ENCODE results near the gene MBLAC1. TPM values are rescaled to one million over a fixed set of nuclear protein-coding genes. Genes with fewer than 3 reads are reported as not detected.

Gene MBLAC1
- total RNA-seq, 1 experiment from 2014 or later = 0.70 TPM

GRCh38 chr7:100095704-100096103 lies 31.1 kb upstream of the MBLAC1 start:
- peaks cover 52% of the 10 kb centered on the region for H3K36me3 ChIP-seq (ENCODE audit: low read depth)
- BruUV-seq (replicated peaks) = no TSS peak
- H3K9me2 ChIP-seq (ENCODE audit: insufficient read depth) = no peaks in the 10 kb centered on the region
- ChIA-PET CTCF (no interaction called here), POLR2A (ENCODE audit: unreplicated experiment) (no interaction called here)
- H2AFZ ChIP-seq = no peak overlapping the region
- H3K27ac ChIP-seq = no peak overlapping the region
- no peak overlapping the region for H3K4me3 ChIP-seq
- TF ChIP-seq, protein P1, sequence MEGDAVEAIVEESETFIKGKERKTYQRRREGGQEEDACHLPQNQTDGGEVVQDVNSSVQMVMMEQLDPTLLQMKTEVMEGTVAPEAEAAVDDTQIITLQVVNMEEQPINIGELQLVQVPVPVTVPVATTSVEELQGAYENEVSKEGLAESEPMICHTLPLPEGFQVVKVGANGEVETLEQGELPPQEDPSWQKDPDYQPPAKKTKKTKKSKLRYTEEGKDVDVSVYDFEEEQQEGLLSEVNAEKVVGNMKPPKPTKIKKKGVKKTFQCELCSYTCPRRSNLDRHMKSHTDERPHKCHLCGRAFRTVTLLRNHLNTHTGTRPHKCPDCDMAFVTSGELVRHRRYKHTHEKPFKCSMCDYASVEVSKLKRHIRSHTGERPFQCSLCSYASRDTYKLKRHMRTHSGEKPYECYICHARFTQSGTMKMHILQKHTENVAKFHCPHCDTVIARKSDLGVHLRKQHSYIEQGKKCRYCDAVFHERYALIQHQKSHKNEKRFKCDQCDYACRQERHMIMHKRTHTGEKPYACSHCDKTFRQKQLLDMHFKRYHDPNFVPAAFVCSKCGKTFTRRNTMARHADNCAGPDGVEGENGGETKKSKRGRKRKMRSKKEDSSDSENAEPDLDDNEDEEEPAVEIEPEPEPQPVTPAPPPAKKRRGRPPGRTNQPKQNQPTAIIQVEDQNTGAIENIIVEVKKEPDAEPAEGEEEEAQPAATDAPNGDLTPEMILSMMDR (conservative IDR thresholded peaks at IDR 0.05) = no peak
- TF ChIP-seq EZH2 (IDR thresholded peaks at IDR 0.05; ENCODE audit: low read depth) = no peak
- H3K79me2 ChIP-seq (ENCODE audit: low read depth) = peaks cover 39% of the 10 kb centered on the region
- H4K20me1 ChIP-seq (ENCODE audit: insufficient read depth) = peaks cover 22% of the 10 kb centered on the region; the same call in 1 of the 2 replicates
- intact Hi-C loops (cut with micrococcal nuclease; ENCODE audit: unreplicated experiment) = no loop called here
- H3F3A ChIP-seq (ENCODE audit: insufficient read depth, low read depth) = peaks cover 92% of the 10 kb centered on the region
- no peak for DNase-seq
- no peaks in the 10 kb centered on the region for H3K9me3 ChIP-seq (ENCODE audit: insufficient read depth, low read depth)
- H3K27me3 ChIP-seq (ENCODE audit: insufficient read depth, low read depth) = no peaks in the 10 kb centered on the region
- H3K4me1 ChIP-seq (replicated peaks; ENCODE audit: insufficient read depth) = peaks cover 12% of the 10 kb centered on the region; the same call in 1 of the 2 replicates
- H3K4me2 ChIP-seq = no peak overlapping the region

DNA sequence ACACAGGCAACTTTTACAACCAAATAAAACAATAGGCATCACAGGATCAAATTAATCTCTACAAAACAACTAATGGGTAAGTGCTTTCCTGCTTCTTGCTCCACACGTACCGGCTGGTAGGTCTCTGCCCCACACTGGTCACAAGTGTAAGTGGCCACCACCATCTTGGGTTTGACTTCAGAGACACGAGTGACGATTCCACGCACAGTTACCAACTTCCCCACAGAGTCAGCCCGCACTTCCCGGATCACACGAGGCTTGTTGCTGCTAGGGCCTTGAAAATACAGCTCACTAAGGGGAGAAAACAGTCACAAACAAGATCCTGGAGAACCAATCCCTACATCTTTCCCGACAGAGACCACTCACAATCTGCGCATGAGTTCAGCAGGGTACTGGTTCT lies 27.9 kb upstream of the MBLAC1 start:
- peaks cover 15% of the 10 kb centered on the region; the same call in 1 of the 2 replicates for H4K20me1 ChIP-seq (ENCODE audit: insufficient read depth)
- TF ChIP-seq, protein P1 (conservative IDR thresholded peaks at IDR 0.05) = no peak
- POLR2A ChIA-PET (ENCODE audit: unreplicated experiment) = no interaction called here
- no peak overlapping the region for H3K27ac ChIP-seq
- BruUV-seq (replicated peaks) = no TSS peak
- peaks cover 19% of the 10 kb centered on the region for H3K4me1 ChIP-seq (replicated peaks; ENCODE audit: insufficient read depth)
- no peaks in the 10 kb centered on the region for H3K9me2 ChIP-seq (ENCODE audit: insufficient read depth)
- H3K79me2 ChIP-seq (ENCODE audit: low read depth) = peaks cover 48% of the 10 kb centered on the region
- CTCF ChIA-PET = interaction anchor here (0.6 kb wide), 1 partner anchor 218 kb away, joined by 3 read pairs; no protein-coding TSS in a partner anchor
- DNase-seq = no peak
- H3K4me2 ChIP-seq = peak overlapping the region; percentile 94
- peaks cover 76% of the 10 kb centered on the region for H3F3A ChIP-seq (ENCODE audit: insufficient read depth, low read depth)
- no peak overlapping the region for H3K4me3 ChIP-seq
- intact Hi-C loops (cut with micrococcal nuclease; ENCODE audit: unreplicated experiment) = no loop called here
- H3K27me3 ChIP-seq (ENCODE audit: insufficient read depth, low read depth) = no peaks in the 10 kb centered on the region
- H3K36me3 ChIP-seq (ENCODE audit: low read depth) = peaks cover 48% of the 10 kb centered on the region
- no peaks in the 10 kb centered on the region for H3K9me3 ChIP-seq (ENCODE audit: insufficient read depth, low read depth)
- H2AFZ ChIP-seq = no peak overlapping the region

DNA sequence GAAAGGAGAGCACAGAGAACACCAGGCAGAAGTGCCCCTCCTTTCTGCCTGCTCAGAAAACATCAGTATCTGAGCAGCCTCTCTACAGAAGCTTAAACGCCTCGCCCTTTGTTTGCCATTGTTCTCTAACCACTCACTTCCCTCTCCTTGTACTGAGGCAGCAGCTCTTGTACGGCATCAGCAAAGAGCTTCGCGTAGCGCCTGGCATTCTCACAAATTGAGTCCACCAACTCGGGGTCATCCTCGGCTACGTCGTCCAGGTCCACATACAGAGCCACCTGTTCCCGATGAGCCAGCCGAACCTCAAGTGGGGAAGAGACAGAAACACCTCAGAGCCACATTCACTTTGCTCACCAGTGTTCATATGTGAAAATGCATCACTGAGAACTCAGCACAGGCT lies 27.3 kb upstream of the MBLAC1 start:
- Histone ChIP-seq H3K4me1 (replicated peaks; ENCODE audit: insufficient read depth) (peaks cover 19% of the 10 kb centered on the region), H3K4me3 (peak overlapping the region; percentile 99), H2AFZ (no peak overlapping the region), H3K36me3 (ENCODE audit: low read depth) (peaks cover 43% of the 10 kb centered on the region), H3K27me3 (ENCODE audit: insufficient read depth, low read depth) (no peaks in the 10 kb centered on the region), H3K27ac (no peak overlapping the region), H3F3A (ENCODE audit: insufficient read depth, low read depth) (peaks cover 70% of the 10 kb centered on the region), H3K9me2 (ENCODE audit: insufficient read depth) (no peaks in the 10 kb centered on the region), H3K9me3 (ENCODE audit: insufficient read depth, low read depth) (no peaks in the 10 kb centered on the region), H3K4me2 (peak overlapping the region; percentile 94), H3K79me2 (ENCODE audit: low read depth) (peaks cover 48% of the 10 kb centered on the region), H4K20me1 (ENCODE audit: insufficient read depth) (peaks cover 15% of the 10 kb centered on the region; the same call in 1 of the 2 replicates)
- no TSS peak for BruUV-seq (replicated peaks)
- intact Hi-C loops (cut with micrococcal nuclease; ENCODE audit: unreplicated experiment) = no loop called here
- no peak for TF ChIP-seq EZH2 (IDR thresholded peaks at IDR 0.05; ENCODE audit: low read depth)
- TF ChIP-seq, protein P1 (conservative IDR thresholded peaks at IDR 0.05) = no peak
- POLR2A ChIA-PET (ENCODE audit: unreplicated experiment) = no interaction called here
- DNase-seq = no peak
- CTCF ChIA-PET = interaction anchor here (0.6 kb wide), 1 partner anchor 218 kb away, joined by 3 read pairs; no protein-coding TSS in a partner anchor
